IMR-90 (cell line): ENCODE data around the gene SPOUT1. TPM values are rescaled to one million over a fixed set of nuclear protein-coding genes. Genes with fewer than 3 reads are reported as not detected.

Experiments used
- ATAC-seq: fragments of 200-7000 bp; cut with Tn5 transposase; 2 replicates; pipeline ENCODE4 v1.9.1; 2020; ENCODE audit warnings: low read depth, mild to moderate bottlenecking, moderate library complexity
- BruUV-seq: library from RNA; stranded (reverse); fragments of 400-500 nt; replicated peaks from 2 replicates; lab custom pipeline; 2021; lab: Mats Ljungman, UMichigan
- CTCF ChIA-PET: fragments of 300-600 bp; formaldehyde crosslinking; extraction: SDS; loops from one replicate; lab custom pipeline; 2021; ENCODE audit warnings: antibody characterized with exemption; lab: Yijun Ruan, JAX
- POLR2A ChIA-PET: fragments of 300-600 bp; sonication (Branson Sonifier 250); formaldehyde crosslinking; loops from one replicate; lab custom pipeline; 2022; ENCODE audit warnings: antibody characterized with exemption; ENCODE audit not compliant: unreplicated experiment; lab: Charles Lee
- DNase-seq: peaks from one replicate; pipeline ENCODE4 v3.0.0; 2013
- H2AFZ ChIP-seq: replicated peaks from 2 replicates; pipeline ENCODE3; 2013; ENCODE audit warnings: low read length, mild to moderate bottlenecking; ENCODE audit not compliant: poor library complexity
- H2AK5ac ChIP-seq: 2 replicates; pipeline ENCODE4 v1.6.1; 2013; ENCODE audit warnings: low read depth, low read length, inconsistent platforms
- H2AK9ac ChIP-seq: replicated peaks from 2 replicates; pipeline ENCODE3; 2013; ENCODE audit warnings: mild to moderate bottlenecking, low read depth, low read length, moderate library complexity; ENCODE audit not compliant: poor library complexity
- H2BK120ac ChIP-seq: 2 replicates; pipeline ENCODE4 v1.6.1; 2013; ENCODE audit warnings: low read depth, low read length, inconsistent platforms
- H2BK15ac ChIP-seq: 3 replicates; pipeline ENCODE4 v1.6.1; 2013; ENCODE audit warnings: low read depth, low read length, inconsistent platforms
- H2BK20ac ChIP-seq: 2 replicates; pipeline ENCODE4 v1.6.1; 2013; ENCODE audit warnings: low read depth, mild to moderate bottlenecking, inconsistent platforms, low read length, moderate library complexity
- H2BK5ac ChIP-seq: 2 replicates; pipeline ENCODE4 v1.6.1; 2013; ENCODE audit warnings: mild to moderate bottlenecking, low read depth, low read length, inconsistent platforms; ENCODE audit not compliant: poor library complexity, severe bottlenecking
- H3K14ac ChIP-seq: replicated peaks from 2 replicates; pipeline ENCODE4 v1.6.1; 2013; ENCODE audit warnings: low read depth, low read length, inconsistent platforms
- H3K18ac ChIP-seq: 2 replicates; pipeline ENCODE4 v1.6.1; 2013; ENCODE audit warnings: low read depth, low read length, control low read depth
- H3K23ac ChIP-seq: 2 replicates; pipeline ENCODE4 v1.6.1; 2013; ENCODE audit warnings: low read depth, low read length, inconsistent platforms
- H3K27ac ChIP-seq: 2 replicates; pipeline ENCODE4 v1.5.1; 2013; ENCODE audit warnings: mild to moderate bottlenecking, control low read depth, low read length; ENCODE audit not compliant: insufficient read depth
- H3K27me3 ChIP-seq: 2 replicates; pipeline ENCODE4 v1.6.1; 2013; ENCODE audit warnings: low read length; ENCODE audit not compliant: control insufficient read depth, insufficient read depth
- H3K36me3 ChIP-seq: 2 replicates; pipeline ENCODE4 v1.6.1; 2013; ENCODE audit warnings: low read length, mixed read lengths; ENCODE audit not compliant: control insufficient read depth, insufficient read depth
- H3K4ac ChIP-seq: 2 replicates; pipeline ENCODE4 v1.6.1; 2013; ENCODE audit warnings: low read depth, low read length, inconsistent platforms
- H3K4me1 ChIP-seq: 2 replicates; pipeline ENCODE4 v1.6.1; 2013; ENCODE audit warnings: low read length, mixed read lengths; ENCODE audit not compliant: control insufficient read depth, insufficient read depth
- H3K4me2 ChIP-seq: 2 replicates; pipeline ENCODE4 v1.6.1; 2013; ENCODE audit warnings: low read depth, mild to moderate bottlenecking, control low read depth, low read length, moderate library complexity
- H3K4me3 ChIP-seq: 2 replicates; pipeline ENCODE4 v1.5.1; 2013; ENCODE audit warnings: low read depth, mild to moderate bottlenecking, control low read depth, low read length, moderate library complexity; ENCODE audit not compliant: insufficient read depth
- H3K56ac ChIP-seq: 2 replicates; pipeline ENCODE4 v1.6.1; 2013; ENCODE audit warnings: low read length, inconsistent platforms; ENCODE audit not compliant: insufficient read depth; ENCODE audit errors: extremely low read depth
- H3K79me1 ChIP-seq, 2 experiments: 2 replicates each; pipeline ENCODE4 v1.6.1; 2013; ENCODE audit warnings: low read length in 2 of 2, inconsistent platforms in 1 of 2, low read depth in 1 of 2
- H3K9ac ChIP-seq: 2 replicates; pipeline ENCODE4 v1.6.1; 2013; ENCODE audit warnings: low read depth, low read length, control low read depth
- H3K9me1 ChIP-seq: 2 replicates; pipeline ENCODE4 v1.6.1; 2013; ENCODE audit warnings: low read length, inconsistent platforms; ENCODE audit not compliant: insufficient read depth
- H3K9me3 ChIP-seq: 2 replicates; pipeline ENCODE4 v1.6.1; 2013; ENCODE audit warnings: low read length; ENCODE audit not compliant: control insufficient read depth, insufficient read depth
- H4K20me1 ChIP-seq: 2 replicates; pipeline ENCODE4 v1.6.1; 2013; ENCODE audit warnings: low read length, inconsistent platforms; ENCODE audit not compliant: insufficient read depth
- H4K5ac ChIP-seq: 2 replicates; pipeline ENCODE4 v1.6.1; 2013; ENCODE audit warnings: mild to moderate bottlenecking, low read depth, low read length, control low read depth
- H4K8ac ChIP-seq, 2 experiments: 2 replicates each; pipeline ENCODE4 v1.6.1; 2013; ENCODE audit warnings: low read depth in 2 of 2, low read length in 2 of 2, control low read depth in 1 of 2, inconsistent platforms in 1 of 2
- H4K91ac ChIP-seq: 2 replicates; pipeline ENCODE4 v1.6.1; 2013; ENCODE audit warnings: low read depth, low read length, inconsistent platforms; ENCODE audit not compliant: insufficient read depth
- BHLHE40 ChIP-seq: fragments of 150-350 bp; IDR thresholded peaks from 2 replicates; pipeline ENCODE4 v1.6.1; 2016; ENCODE audit warnings: mild to moderate bottlenecking, low read depth, low read length
- CEBPB ChIP-seq: IDR thresholded peaks from 2 replicates; pipeline ENCODE4 v1.6.1; 2012; ENCODE audit warnings: low read depth, low read length, improper control_type of control experiment
- MAZ ChIP-seq: IDR thresholded peaks from 2 replicates; pipeline ENCODE4 v1.6.1; 2012; ENCODE audit warnings: low read depth, mild to moderate bottlenecking, low read length, improper control_type of control experiment, moderate library complexity, borderline replicate concordance
- MXI1 ChIP-seq: IDR thresholded peaks from 2 replicates; pipeline ENCODE4 v1.6.1; 2012; ENCODE audit warnings: low read depth, mild to moderate bottlenecking, low read length, moderate library complexity, borderline replicate concordance
- NFE2L2 ChIP-seq: fragments of 150-350 bp; IDR thresholded peaks from 2 replicates; pipeline ENCODE4 v1.6.1; 2016; ENCODE audit warnings: low read depth, mild to moderate bottlenecking, low read length
- POLR2A ChIP-seq: IDR thresholded peaks from 2 replicates; pipeline ENCODE4 v1.6.1; 2012; ENCODE audit warnings: mild to moderate bottlenecking, low read depth, low read length
- RAD21 ChIP-seq: IDR thresholded peaks from 2 replicates; pipeline ENCODE4 v1.6.1; 2012; ENCODE audit warnings: low read length, improper control_type of control experiment
- RCOR1 ChIP-seq: IDR thresholded peaks from 2 replicates; pipeline ENCODE4 v1.6.1; 2012; ENCODE audit warnings: mild to moderate bottlenecking, low read length, improper control_type of control experiment; ENCODE audit not compliant: insufficient replicate concordance
- RFX5 ChIP-seq: IDR thresholded peaks from 2 replicates; pipeline ENCODE4 v1.8.0; 2012; ENCODE audit warnings: low read depth, mild to moderate bottlenecking, low read length, moderate library complexity
- SMC3 ChIP-seq: fragments of 150-350 bp; IDR thresholded peaks from 2 replicates; pipeline ENCODE4 v1.6.1; 2016; ENCODE audit warnings: low read depth, mild to moderate bottlenecking, antibody characterized with exemption, low read length, moderate library complexity
- WGBS, 2 experiments: methylation state at CpG; one replicate each; pipeline versions ENCODE4 v1.1.5 to v1.1.7; 2013; ENCODE audit warnings: missing lambda C conversion rate in 2 of 2; ENCODE audit not compliant: insufficient read length in 1 of 2; ENCODE audit errors: extremely low coverage in 2 of 2; 5-methylcytosine and 5-hydroxymethylcytosine counted together
- dilution Hi-C: fragments of 300-500 bp; cut with HindIII; formaldehyde crosslinking; loops from one replicate; pipeline ENCODE4 v1.14.3; 2018; ENCODE audit warnings: low sequenced_read_pairs; ENCODE audit not compliant: unreplicated experiment
- in situ Hi-C: fragments of 300-500 bp; cut with MboI; formaldehyde crosslinking; loops from 3 replicates; pipeline ENCODE4 v1.14.3; 2019; ENCODE audit warnings: low sequenced_read_pairs, inconsistent platforms, mixed read lengths
- intact Hi-C: fragments of 100-400 bp; cut with micrococcal nuclease; formaldehyde crosslinking; loops from 2 replicates; pipeline ENCODE4 v1.10.0; 2022
- polyA plus RNA-seq, 3 experiments: library from polyadenylated mRNA; depleted of rRNA; stranded (reverse); fragments of >200 nt; gene quantifications; 2 replicates each; pipeline ENCODE4 v1.2.3, GENCODE V29; 2012; ENCODE audit warnings: low replicate concordance in 1 of 3
- total RNA-seq: library from RNA; depleted of rRNA; stranded (reverse); fragments of >200 nt; gene quantifications from 2 replicates; pipeline ENCODE4 v1.2.3, GENCODE V29; 2012
- TF ChIP-seq, protein P1 (sequence below): conservative IDR thresholded peaks from 2 replicates; pipeline ENCODE4 v1.5.1; 2012; ENCODE audit warnings: mild to moderate bottlenecking, low read depth, low read length, improper control_type of control experiment
- TF ChIP-seq, protein P2 (sequence below): fragments of 150-350 bp; IDR thresholded peaks from 2 replicates; pipeline ENCODE4 v1.6.1; 2016; ENCODE audit warnings: low read depth, mild to moderate bottlenecking, low read length, moderate library complexity, borderline replicate concordance

SPOUT1 gene
- total and polyA plus RNA-seq, 2 of the 4 experiments (the other 2 are of a cell fraction) = 17.9 to 27.8 TPM

DNA sequence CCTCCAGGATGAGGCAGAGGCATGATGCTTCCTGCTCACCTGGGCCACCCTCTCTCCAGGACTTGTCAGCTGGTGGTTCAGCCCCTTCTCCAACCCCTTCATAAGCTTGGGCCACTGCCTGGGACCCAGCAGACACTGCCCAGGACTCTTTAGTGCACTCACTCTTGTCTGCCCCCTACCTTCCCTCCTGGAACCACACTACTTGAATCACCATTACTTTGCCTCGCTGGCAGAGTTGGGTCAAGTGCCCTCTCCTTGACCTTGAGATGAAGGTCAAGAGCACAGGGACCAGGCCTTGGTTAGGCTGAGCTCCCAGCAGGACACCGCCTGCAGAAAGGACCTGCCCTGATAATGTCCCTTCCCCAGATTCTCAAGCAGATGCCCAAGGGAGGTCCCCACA, 19.8 kb downstream of the SPOUT1 start (continued):
- TF ChIP-seq, protein P1, sequence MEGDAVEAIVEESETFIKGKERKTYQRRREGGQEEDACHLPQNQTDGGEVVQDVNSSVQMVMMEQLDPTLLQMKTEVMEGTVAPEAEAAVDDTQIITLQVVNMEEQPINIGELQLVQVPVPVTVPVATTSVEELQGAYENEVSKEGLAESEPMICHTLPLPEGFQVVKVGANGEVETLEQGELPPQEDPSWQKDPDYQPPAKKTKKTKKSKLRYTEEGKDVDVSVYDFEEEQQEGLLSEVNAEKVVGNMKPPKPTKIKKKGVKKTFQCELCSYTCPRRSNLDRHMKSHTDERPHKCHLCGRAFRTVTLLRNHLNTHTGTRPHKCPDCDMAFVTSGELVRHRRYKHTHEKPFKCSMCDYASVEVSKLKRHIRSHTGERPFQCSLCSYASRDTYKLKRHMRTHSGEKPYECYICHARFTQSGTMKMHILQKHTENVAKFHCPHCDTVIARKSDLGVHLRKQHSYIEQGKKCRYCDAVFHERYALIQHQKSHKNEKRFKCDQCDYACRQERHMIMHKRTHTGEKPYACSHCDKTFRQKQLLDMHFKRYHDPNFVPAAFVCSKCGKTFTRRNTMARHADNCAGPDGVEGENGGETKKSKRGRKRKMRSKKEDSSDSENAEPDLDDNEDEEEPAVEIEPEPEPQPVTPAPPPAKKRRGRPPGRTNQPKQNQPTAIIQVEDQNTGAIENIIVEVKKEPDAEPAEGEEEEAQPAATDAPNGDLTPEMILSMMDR = no peak

DNA sequence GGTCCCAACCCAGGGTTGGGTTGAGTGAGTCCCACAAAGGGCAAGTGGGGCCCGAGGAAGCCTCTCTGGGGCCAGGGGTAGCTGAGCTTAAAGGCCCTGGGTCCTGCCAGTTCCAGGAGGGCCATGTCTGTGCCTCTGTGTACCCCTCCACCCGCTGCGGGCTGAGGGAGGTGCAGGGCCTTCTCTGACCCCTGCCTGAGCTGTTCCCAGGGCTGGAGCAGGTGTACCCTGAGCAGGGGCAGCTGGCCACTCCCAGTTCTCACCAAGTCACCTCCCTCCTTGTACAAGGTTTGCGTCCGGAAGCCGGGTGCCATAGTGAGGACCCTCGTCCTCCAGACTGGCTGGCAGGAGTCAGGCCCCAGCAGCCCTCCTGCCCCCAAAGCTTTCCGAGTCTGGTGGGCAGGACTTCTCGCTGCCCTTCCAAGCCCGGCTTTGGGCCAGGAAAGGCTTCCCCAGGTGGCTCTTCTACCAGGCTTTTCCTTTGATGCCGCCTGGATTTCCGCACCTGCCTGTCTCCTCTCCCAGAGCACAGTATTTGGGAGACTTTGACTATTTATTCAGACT, 20.5 kb downstream of the SPOUT1 start:
- intact Hi-C loops (no loop called here), dilution Hi-C loops (no loop called here), in situ Hi-C loops (no loop called here)
- Histone ChIP-seq H3K36me3 (peaks cover 27% of the 10 kb centered on the region), H3K9me1 (no peaks in the 10 kb centered on the region), H2AK9ac (no peak overlapping the region), H2BK120ac (no peak overlapping the region), H3K4me2 (no peak overlapping the region), H2BK15ac (no peak overlapping the region), H4K5ac (no peak overlapping the region), H2AK5ac (no peak overlapping the region), H3K14ac (no peak overlapping the region), H3K4ac (no peak overlapping the region), H3K18ac (no peak overlapping the region), H3K9me3 (no peaks in the 10 kb centered on the region), H3K27ac (no peak overlapping the region), H3K23ac (no peak overlapping the region), H3K79me1 (no peaks in the 10 kb centered on the region), H3K56ac (no peak overlapping the region), H2BK20ac (no peak overlapping the region), H3K27me3 (no peaks in the 10 kb centered on the region), H4K8ac (no peak overlapping the region), H3K4me3 (no peak overlapping the region), H4K20me1 (no peaks in the 10 kb centered on the region), H2AFZ (no peak overlapping the region), H3K9ac (no peak overlapping the region), H4K91ac (no peak overlapping the region), H2BK5ac (no peak overlapping the region), H3K4me1 (no peaks in the 10 kb centered on the region)
- ATAC-seq (no peak), DNase-seq (no peak)
- WGBS, 2 experiments = 100% methylated on average over 3 of the region's 12 CpGs; no CpG with 5 or more reads in 1 of the 2 experiments
- CTCF ChIA-PET = no interaction called here
- POLR2A ChIA-PET = no interaction called here
- BruUV-seq = no TSS peak
- TF ChIP-seq RCOR1 = no peak
- no peak for TF ChIP-seq CEBPB
- TF ChIP-seq BHLHE40 = no peak
- TF ChIP-seq MXI1 = no peak
- no peak for TF ChIP-seq NFE2L2
- no peak for TF ChIP-seq MAZ
- no peak for TF ChIP-seq POLR2A
- TF ChIP-seq, protein P1 = no peak
- no peak for TF ChIP-seq RAD21
- no peak for TF ChIP-seq RFX5
- TF ChIP-seq, protein P2, sequence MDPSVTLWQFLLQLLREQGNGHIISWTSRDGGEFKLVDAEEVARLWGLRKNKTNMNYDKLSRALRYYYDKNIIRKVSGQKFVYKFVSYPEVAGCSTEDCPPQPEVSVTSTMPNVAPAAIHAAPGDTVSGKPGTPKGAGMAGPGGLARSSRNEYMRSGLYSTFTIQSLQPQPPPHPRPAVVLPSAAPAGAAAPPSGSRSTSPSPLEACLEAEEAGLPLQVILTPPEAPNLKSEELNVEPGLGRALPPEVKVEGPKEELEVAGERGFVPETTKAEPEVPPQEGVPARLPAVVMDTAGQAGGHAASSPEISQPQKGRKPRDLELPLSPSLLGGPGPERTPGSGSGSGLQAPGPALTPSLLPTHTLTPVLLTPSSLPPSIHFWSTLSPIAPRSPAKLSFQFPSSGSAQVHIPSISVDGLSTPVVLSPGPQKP = no peak
- TF ChIP-seq SMC3 = no peak
